ENCODE data around the gene RASA3.

Gene RASA3

GRCh38 chr13:114145256-114145655, 12.8 kb upstream of the RASA3 start:
- H3K4me3 ChIP-seq (ENCODE audit: low read depth, low read length) = no peak overlapping the region
- no peak for DNase-seq (ENCODE audit: low read depth)
- no peak for TF ChIP-seq CTCF (conservative IDR thresholded peaks at IDR 0.05; ENCODE audit: low read depth, low read length)

GRCh38 chr13:114144606-114145244, 12.3 kb upstream of the RASA3 start:
- DNase-seq (ENCODE audit: low read depth) = no peak
- no peak for TF ChIP-seq CTCF (conservative IDR thresholded peaks at IDR 0.05; ENCODE audit: low read depth, low read length)
- H3K4me3 ChIP-seq (ENCODE audit: low read depth, low read length) = no peak overlapping the region

GRCh38 chr13:114143806-114144605, 11.6 kb upstream of the RASA3 start:
- no peak for DNase-seq (ENCODE audit: low read depth)
- no peak overlapping the region for H3K4me3 ChIP-seq (ENCODE audit: low read depth, low read length)
- peak; percentile 20 for TF ChIP-seq CTCF (conservative IDR thresholded peaks at IDR 0.05; ENCODE audit: low read depth, low read length)

GRCh38 chr13:114142640-114143490, 10.4 kb upstream of the RASA3 start:
- H3K4me3 ChIP-seq (ENCODE audit: low read depth, low read length) = no peak overlapping the region
- no peak for DNase-seq (ENCODE audit: low read depth)
- TF ChIP-seq CTCF (conservative IDR thresholded peaks at IDR 0.05; ENCODE audit: low read depth, low read length) = no peak

GRCh38 chr13:114142137-114142550, 9.7 kb upstream of the RASA3 start:
- no peak for TF ChIP-seq CTCF (conservative IDR thresholded peaks at IDR 0.05; ENCODE audit: low read depth, low read length)
- no peak for DNase-seq (ENCODE audit: low read depth)
- H3K4me3 ChIP-seq (ENCODE audit: low read depth, low read length) = no peak overlapping the region

- H3K4me3 ChIP-seq (ENCODE audit: low read depth, low read length) = no peak overlapping the region
- TF ChIP-seq CTCF (conservative IDR thresholded peaks at IDR 0.05; ENCODE audit: low read depth, low read length) = no peak
- DNase-seq (ENCODE audit: low read depth) = no peak
Observed at GRCh38 chr13:114141261-114141996, 9.0 kb upstream of the RASA3 start.

Measured in choroid plexus epithelial cell (primary cell).